GM19328 (cell line): ENCODE results near the gene XKR3.
"Not testable (repeated sequence)": the region's sequence is repeated elsewhere in the genome, so short reads cannot be mapped to it uniquely, and the experiment has no call there.

Source experiments
- ATAC-seq: cut with Tn5 transposase; IDR thresholded peaks from one replicate; pipeline ENCODE4 v1.9.1; 2021; ENCODE audit warnings: mild to moderate bottlenecking, moderate library complexity; ENCODE audit not compliant: unreplicated experiment

Gene XKR3

DNA sequence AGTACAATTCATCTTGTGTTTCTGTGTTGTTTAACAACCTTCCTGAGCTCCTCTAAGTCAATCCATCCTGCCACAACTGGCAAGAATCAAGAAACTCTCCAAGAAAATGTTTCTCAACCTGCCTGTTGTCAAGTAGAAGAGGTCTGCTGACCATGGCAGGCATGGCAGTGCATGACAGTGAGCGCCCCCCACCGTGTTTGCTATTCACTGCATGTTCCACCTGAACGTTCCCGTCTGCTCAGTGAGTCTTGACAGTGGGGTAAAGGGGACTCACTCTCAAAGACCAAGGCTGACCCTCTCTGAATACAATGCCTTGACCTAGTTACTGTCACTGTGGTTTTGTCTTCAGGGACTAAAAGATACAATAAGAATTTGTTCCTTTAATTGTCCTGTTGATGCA lies 75.9 kb downstream of the XKR3 start:
- not testable (repeated sequence) for ATAC-seq

DNA sequence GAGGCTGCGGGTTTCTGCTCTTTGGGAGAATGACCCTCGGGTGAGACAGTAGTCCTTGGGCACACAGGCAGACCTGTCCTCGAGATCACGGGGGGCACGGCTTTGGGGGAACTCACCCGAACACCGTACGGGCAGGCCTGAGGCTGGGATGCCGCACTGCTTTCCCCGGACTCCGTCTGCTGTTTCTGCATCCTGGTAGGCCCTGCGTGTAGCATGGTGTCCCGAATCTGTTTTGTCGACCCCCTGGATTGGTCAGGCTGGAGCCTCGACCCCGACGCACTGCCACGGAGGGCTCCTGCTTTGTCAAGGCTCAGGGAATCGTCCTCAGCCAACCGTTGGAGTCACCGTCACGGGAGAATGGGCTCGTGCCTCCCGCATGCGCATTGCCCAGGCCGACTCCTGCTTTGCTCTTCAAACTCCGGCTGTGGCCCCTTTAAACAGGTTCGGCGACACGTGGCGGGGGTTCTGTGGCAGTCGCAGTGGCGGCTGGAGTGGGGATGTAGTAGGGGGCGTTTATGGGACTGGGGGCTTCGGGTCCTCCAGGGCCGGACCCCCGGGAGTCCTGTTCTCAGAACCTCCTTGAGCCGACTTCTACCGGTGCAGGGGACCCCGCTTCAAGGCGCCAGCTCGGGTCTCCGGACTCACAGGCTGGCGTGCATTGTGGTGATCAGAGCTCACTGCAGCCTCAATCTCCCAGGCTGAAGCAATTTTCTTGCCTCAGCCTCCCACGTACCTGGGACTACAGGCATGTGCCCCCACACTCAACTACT lies 76.9 kb downstream of the XKR3 start:
- ATAC-seq, result not testable (repeated sequence)

- ATAC-seq, result not testable (repeated sequence)
Measured at GRCh38 chr22:16747266-16748159, 77.7 kb downstream of the XKR3 start.

- not testable (repeated sequence) for ATAC-seq
Measured at GRCh38 chr22:16734271-16734670, 90.9 kb downstream of the XKR3 start.
